Epithelial cell of esophagus (primary cell): ENCODE data around the gene RALGAPA2.

Source experiments
- DNase-seq: peaks from one replicate; pipeline ENCODE4 v3.0.0; 2010; ENCODE audit warnings: low read depth
- H3K4me3 ChIP-seq: 2 replicates; pipeline ENCODE4 v1.5.1; 2011; ENCODE audit warnings: mild to moderate bottlenecking, low read length, control low read depth
- TF ChIP-seq, protein P1 (sequence below): IDR thresholded peaks from 2 replicates; pipeline ENCODE4 v1.5.1; 2011; ENCODE audit warnings: low read depth, mild to moderate bottlenecking, low read length, control low read depth, inconsistent platforms; ENCODE audit not compliant: insufficient read depth; ENCODE audit errors: missing control alignments

The RALGAPA2 gene

DNA sequence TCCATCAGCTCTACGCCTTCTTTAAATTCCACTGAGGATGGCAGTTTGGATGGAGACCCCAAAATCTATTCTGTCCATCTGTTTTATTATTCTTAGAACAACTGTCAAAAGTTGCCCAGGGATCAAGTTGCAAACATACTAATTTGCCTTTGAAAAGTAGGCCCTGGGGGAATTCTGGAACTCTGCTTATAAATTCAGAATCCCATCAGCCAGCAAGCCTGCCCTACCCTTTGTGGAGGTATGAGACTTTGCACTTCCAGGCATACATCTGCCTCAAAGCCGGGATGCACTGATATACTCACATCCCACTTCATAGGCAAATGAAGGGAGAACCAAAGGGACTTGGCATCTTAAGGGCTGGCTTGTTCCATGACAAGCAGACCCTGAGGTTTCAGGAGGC is 250.9 kb downstream of the RALGAPA2 start:
- TF ChIP-seq, protein P1, sequence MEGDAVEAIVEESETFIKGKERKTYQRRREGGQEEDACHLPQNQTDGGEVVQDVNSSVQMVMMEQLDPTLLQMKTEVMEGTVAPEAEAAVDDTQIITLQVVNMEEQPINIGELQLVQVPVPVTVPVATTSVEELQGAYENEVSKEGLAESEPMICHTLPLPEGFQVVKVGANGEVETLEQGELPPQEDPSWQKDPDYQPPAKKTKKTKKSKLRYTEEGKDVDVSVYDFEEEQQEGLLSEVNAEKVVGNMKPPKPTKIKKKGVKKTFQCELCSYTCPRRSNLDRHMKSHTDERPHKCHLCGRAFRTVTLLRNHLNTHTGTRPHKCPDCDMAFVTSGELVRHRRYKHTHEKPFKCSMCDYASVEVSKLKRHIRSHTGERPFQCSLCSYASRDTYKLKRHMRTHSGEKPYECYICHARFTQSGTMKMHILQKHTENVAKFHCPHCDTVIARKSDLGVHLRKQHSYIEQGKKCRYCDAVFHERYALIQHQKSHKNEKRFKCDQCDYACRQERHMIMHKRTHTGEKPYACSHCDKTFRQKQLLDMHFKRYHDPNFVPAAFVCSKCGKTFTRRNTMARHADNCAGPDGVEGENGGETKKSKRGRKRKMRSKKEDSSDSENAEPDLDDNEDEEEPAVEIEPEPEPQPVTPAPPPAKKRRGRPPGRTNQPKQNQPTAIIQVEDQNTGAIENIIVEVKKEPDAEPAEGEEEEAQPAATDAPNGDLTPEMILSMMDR: no peak
- DNase-seq: no peak
- no peak overlapping the region for H3K4me3 ChIP-seq

GRCh38 chr20:20459726-20460125 is 252.7 kb downstream of the RALGAPA2 start:
- no peak overlapping the region for H3K4me3 ChIP-seq
- TF ChIP-seq, protein P1: no peak
- DNase-seq: no peak

DNA sequence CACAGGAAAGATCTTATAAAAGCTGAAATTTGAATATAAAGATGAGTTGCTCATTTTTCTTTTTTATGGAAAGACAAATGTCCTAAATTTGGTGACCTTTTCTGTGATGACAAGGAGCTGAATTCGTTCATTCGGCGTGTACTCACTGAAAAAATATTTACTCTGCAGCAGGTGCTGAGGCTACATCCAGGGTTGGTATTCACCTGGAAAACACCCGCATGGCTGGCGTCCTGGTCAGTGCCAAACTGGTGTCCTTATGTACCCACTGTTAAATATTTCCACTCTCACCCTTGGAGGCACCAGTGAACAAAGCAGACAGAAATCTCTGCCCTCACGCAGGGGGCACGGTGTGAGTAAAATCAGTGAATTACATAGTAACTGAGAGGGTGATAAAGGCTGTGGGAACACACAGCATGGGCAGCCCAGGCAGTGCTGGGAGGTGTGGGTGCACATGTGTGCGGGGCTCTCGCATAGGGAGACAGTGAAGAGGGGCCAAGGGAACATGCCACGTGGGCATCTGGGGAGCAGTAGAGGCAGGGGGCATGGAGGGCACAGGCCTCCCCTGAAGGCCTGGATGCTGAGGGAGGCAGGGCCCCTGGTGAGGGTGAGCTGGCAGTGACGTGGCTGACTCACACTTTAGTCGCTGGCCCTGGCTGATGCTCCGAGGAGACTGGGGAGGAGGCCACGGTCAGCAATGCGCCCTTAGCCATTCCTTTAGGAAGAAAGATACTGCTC is 254.9 kb downstream of the RALGAPA2 start:
- no peak overlapping the region for H3K4me3 ChIP-seq
- DNase-seq: peak; percentile 30
- TF ChIP-seq, protein P1: no peak

DNA sequence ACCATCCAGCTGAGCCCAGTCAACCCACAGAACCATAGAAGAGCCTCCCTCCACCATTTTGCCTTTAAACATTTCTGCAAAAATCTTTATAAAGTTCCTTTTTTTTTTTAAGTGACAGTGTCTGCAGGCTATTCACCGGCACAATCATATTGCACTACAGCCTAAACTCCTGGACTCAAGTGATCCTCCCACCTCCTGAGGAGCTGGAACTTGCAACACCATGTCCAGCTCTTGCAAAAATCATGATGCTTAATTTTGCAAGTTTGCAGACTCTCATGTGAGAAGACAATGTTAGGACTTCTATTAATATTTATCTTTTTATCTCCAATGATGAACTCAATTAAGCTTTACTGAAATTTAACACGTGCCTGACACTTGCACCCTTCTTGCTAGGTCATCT is 255.7 kb downstream of the RALGAPA2 start:
- TF ChIP-seq, protein P1: no peak
- no peak overlapping the region for H3K4me3 ChIP-seq
- DNase-seq: no peak

DNA sequence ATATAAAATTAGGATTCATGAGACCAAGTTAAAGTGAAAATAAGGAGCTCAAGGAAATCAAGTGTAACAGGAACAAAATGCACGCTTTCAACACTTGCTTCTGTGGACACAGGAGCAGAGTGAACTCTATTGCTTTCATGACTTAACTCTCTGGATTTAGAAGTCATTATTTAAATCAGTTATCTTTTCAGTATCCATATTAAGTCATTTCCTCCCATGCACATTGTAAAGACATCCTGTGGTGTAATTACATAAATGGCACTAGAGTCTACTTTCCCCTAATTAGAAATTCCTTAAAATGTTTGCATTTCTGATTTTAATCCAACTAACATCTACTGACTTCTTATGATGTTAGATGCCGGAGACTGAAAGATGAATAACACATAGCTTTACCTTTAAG is 256.5 kb downstream of the RALGAPA2 start:
- no peak for DNase-seq
- TF ChIP-seq, protein P1: no peak
- H3K4me3 ChIP-seq: no peak overlapping the region

DNA sequence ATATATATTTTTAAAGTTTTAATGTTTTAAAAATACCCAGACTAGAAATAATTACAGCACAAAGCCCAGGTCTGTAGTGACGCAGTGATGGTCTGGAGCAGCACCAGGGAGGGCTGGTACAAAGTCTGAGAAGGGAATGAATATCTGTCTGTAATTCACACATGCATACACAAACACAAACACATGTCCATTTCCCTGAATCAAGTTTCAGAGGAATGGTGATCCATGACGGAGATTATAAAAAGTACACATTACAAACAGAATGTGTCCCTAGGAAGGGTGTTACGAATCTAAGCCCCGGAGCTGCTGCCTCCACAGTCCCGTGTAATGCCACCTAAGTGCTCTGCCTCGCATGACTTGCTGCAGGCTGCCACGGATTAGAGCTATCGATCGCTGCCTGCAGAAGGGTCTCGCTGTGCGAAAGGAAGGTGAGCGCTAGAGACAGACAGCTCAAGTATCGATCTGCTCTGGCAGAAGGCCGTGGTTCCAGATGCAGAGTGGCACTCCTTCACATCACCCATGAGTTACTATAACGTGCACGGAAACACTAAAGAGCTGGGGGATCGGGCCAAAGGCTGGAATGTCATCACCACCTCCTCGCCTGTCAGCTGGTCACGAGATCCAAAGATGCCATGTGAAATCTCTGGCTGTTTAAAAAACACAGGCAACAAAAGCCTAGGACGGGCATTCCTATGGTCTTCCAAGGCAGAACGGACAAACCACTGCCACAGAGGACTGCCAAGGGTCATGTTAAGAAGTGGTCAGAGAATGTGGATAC is 257.4 kb downstream of the RALGAPA2 start:
- TF ChIP-seq, protein P1: no peak
- H3K4me3 ChIP-seq: no peak overlapping the region
- DNase-seq: no peak
